IMR-90 (cell line): ENCODE results near the gene INPPL1. TPM values are rescaled to one million over a fixed set of nuclear protein-coding genes. Genes with fewer than 3 reads are reported as not detected.

Experiments
- ATAC-seq: fragments of 200-7000 bp; cut with Tn5 transposase; 2 replicates; pipeline ENCODE4 v1.9.1; 2020; ENCODE audit warnings: low read depth, mild to moderate bottlenecking, moderate library complexity
- BruUV-seq: library from RNA; stranded (reverse); fragments of 400-500 nt; replicated peaks from 2 replicates; lab custom pipeline; 2021; lab: Mats Ljungman, UMichigan
- CTCF ChIA-PET: fragments of 300-600 bp; formaldehyde crosslinking; extraction: SDS; loops from one replicate; lab custom pipeline; 2021; ENCODE audit warnings: antibody characterized with exemption; lab: Yijun Ruan, JAX
- POLR2A ChIA-PET: fragments of 300-600 bp; sonication (Branson Sonifier 250); formaldehyde crosslinking; loops from one replicate; lab custom pipeline; 2022; ENCODE audit warnings: antibody characterized with exemption; ENCODE audit not compliant: unreplicated experiment; lab: Charles Lee
- DNase-seq: peaks from one replicate; pipeline ENCODE4 v3.0.0; 2013
- H2AFZ ChIP-seq: replicated peaks from 2 replicates; pipeline ENCODE3; 2013; ENCODE audit warnings: low read length, mild to moderate bottlenecking; ENCODE audit not compliant: poor library complexity
- H2AK5ac ChIP-seq: 2 replicates; pipeline ENCODE4 v1.6.1; 2013; ENCODE audit warnings: low read depth, low read length, inconsistent platforms
- H2AK9ac ChIP-seq: replicated peaks from 2 replicates; pipeline ENCODE3; 2013; ENCODE audit warnings: mild to moderate bottlenecking, low read depth, low read length, moderate library complexity; ENCODE audit not compliant: poor library complexity
- H2BK120ac ChIP-seq: 2 replicates; pipeline ENCODE4 v1.6.1; 2013; ENCODE audit warnings: low read depth, low read length, inconsistent platforms
- H2BK15ac ChIP-seq: 3 replicates; pipeline ENCODE4 v1.6.1; 2013; ENCODE audit warnings: low read depth, low read length, inconsistent platforms
- H2BK20ac ChIP-seq: 2 replicates; pipeline ENCODE4 v1.6.1; 2013; ENCODE audit warnings: low read depth, mild to moderate bottlenecking, inconsistent platforms, low read length, moderate library complexity
- H2BK5ac ChIP-seq: 2 replicates; pipeline ENCODE4 v1.6.1; 2013; ENCODE audit warnings: mild to moderate bottlenecking, low read depth, low read length, inconsistent platforms; ENCODE audit not compliant: poor library complexity, severe bottlenecking
- H3K14ac ChIP-seq: replicated peaks from 2 replicates; pipeline ENCODE4 v1.6.1; 2013; ENCODE audit warnings: low read depth, low read length, inconsistent platforms
- H3K18ac ChIP-seq: 2 replicates; pipeline ENCODE4 v1.6.1; 2013; ENCODE audit warnings: low read depth, low read length, control low read depth
- H3K23ac ChIP-seq: 2 replicates; pipeline ENCODE4 v1.6.1; 2013; ENCODE audit warnings: low read depth, low read length, inconsistent platforms
- H3K27ac ChIP-seq: 2 replicates; pipeline ENCODE4 v1.5.1; 2013; ENCODE audit warnings: mild to moderate bottlenecking, control low read depth, low read length; ENCODE audit not compliant: insufficient read depth
- H3K27me3 ChIP-seq: 2 replicates; pipeline ENCODE4 v1.6.1; 2013; ENCODE audit warnings: low read length; ENCODE audit not compliant: control insufficient read depth, insufficient read depth
- H3K36me3 ChIP-seq: 2 replicates; pipeline ENCODE4 v1.6.1; 2013; ENCODE audit warnings: low read length, mixed read lengths; ENCODE audit not compliant: control insufficient read depth, insufficient read depth
- H3K4ac ChIP-seq: 2 replicates; pipeline ENCODE4 v1.6.1; 2013; ENCODE audit warnings: low read depth, low read length, inconsistent platforms
- H3K4me1 ChIP-seq: 2 replicates; pipeline ENCODE4 v1.6.1; 2013; ENCODE audit warnings: low read length, mixed read lengths; ENCODE audit not compliant: control insufficient read depth, insufficient read depth
- H3K4me2 ChIP-seq: 2 replicates; pipeline ENCODE4 v1.6.1; 2013; ENCODE audit warnings: low read depth, mild to moderate bottlenecking, control low read depth, low read length, moderate library complexity
- H3K4me3 ChIP-seq: 2 replicates; pipeline ENCODE4 v1.5.1; 2013; ENCODE audit warnings: low read depth, mild to moderate bottlenecking, control low read depth, low read length, moderate library complexity; ENCODE audit not compliant: insufficient read depth
- H3K56ac ChIP-seq: 2 replicates; pipeline ENCODE4 v1.6.1; 2013; ENCODE audit warnings: low read length, inconsistent platforms; ENCODE audit not compliant: insufficient read depth; ENCODE audit errors: extremely low read depth
- H3K79me1 ChIP-seq, 2 experiments: 2 replicates each; pipeline ENCODE4 v1.6.1; 2013; ENCODE audit warnings: low read length in 2 of 2, inconsistent platforms in 1 of 2, low read depth in 1 of 2
- H3K9ac ChIP-seq: 2 replicates; pipeline ENCODE4 v1.6.1; 2013; ENCODE audit warnings: low read depth, low read length, control low read depth
- H3K9me1 ChIP-seq: 2 replicates; pipeline ENCODE4 v1.6.1; 2013; ENCODE audit warnings: low read length, inconsistent platforms; ENCODE audit not compliant: insufficient read depth
- H3K9me3 ChIP-seq: 2 replicates; pipeline ENCODE4 v1.6.1; 2013; ENCODE audit warnings: low read length; ENCODE audit not compliant: control insufficient read depth, insufficient read depth
- H4K20me1 ChIP-seq: 2 replicates; pipeline ENCODE4 v1.6.1; 2013; ENCODE audit warnings: low read length, inconsistent platforms; ENCODE audit not compliant: insufficient read depth
- H4K5ac ChIP-seq: 2 replicates; pipeline ENCODE4 v1.6.1; 2013; ENCODE audit warnings: mild to moderate bottlenecking, low read depth, low read length, control low read depth
- H4K8ac ChIP-seq, 2 experiments: 2 replicates each; pipeline ENCODE4 v1.6.1; 2013; ENCODE audit warnings: low read depth in 2 of 2, low read length in 2 of 2, control low read depth in 1 of 2, inconsistent platforms in 1 of 2
- H4K91ac ChIP-seq: 2 replicates; pipeline ENCODE4 v1.6.1; 2013; ENCODE audit warnings: low read depth, low read length, inconsistent platforms; ENCODE audit not compliant: insufficient read depth
- BHLHE40 ChIP-seq: fragments of 150-350 bp; IDR thresholded peaks from 2 replicates; pipeline ENCODE4 v1.6.1; 2016; ENCODE audit warnings: mild to moderate bottlenecking, low read depth, low read length
- CEBPB ChIP-seq: IDR thresholded peaks from 2 replicates; pipeline ENCODE4 v1.6.1; 2012; ENCODE audit warnings: low read depth, low read length, improper control_type of control experiment
- CHD1 ChIP-seq: IDR thresholded peaks from 2 replicates; pipeline ENCODE4 v1.6.1; 2012; ENCODE audit warnings: low read depth, low read length, improper control_type of control experiment
- ELK1 ChIP-seq: fragments of 150-350 bp; IDR thresholded peaks from 2 replicates; pipeline ENCODE4 v1.6.1; 2016; ENCODE audit warnings: low read depth, mild to moderate bottlenecking, low read length, moderate library complexity, borderline replicate concordance
- FOS ChIP-seq: fragments of 150-350 bp; IDR thresholded peaks from 2 replicates; pipeline ENCODE4 v1.6.1; 2016; ENCODE audit warnings: low read depth, low read length
- MAFK ChIP-seq: IDR thresholded peaks from 2 replicates; pipeline ENCODE4 v1.6.1; 2012; ENCODE audit warnings: low read depth, low read length, improper control_type of control experiment
- MAZ ChIP-seq: IDR thresholded peaks from 2 replicates; pipeline ENCODE4 v1.6.1; 2012; ENCODE audit warnings: low read depth, mild to moderate bottlenecking, low read length, improper control_type of control experiment, moderate library complexity, borderline replicate concordance
- MXI1 ChIP-seq: IDR thresholded peaks from 2 replicates; pipeline ENCODE4 v1.6.1; 2012; ENCODE audit warnings: low read depth, mild to moderate bottlenecking, low read length, moderate library complexity, borderline replicate concordance
- NFE2L2 ChIP-seq: fragments of 150-350 bp; IDR thresholded peaks from 2 replicates; pipeline ENCODE4 v1.6.1; 2016; ENCODE audit warnings: low read depth, mild to moderate bottlenecking, low read length
- POLR2A ChIP-seq: IDR thresholded peaks from 2 replicates; pipeline ENCODE4 v1.6.1; 2012; ENCODE audit warnings: mild to moderate bottlenecking, low read depth, low read length
- RAD21 ChIP-seq: IDR thresholded peaks from 2 replicates; pipeline ENCODE4 v1.6.1; 2012; ENCODE audit warnings: low read length, improper control_type of control experiment
- RFX5 ChIP-seq: IDR thresholded peaks from 2 replicates; pipeline ENCODE4 v1.8.0; 2012; ENCODE audit warnings: low read depth, mild to moderate bottlenecking, low read length, moderate library complexity
- SMC3 ChIP-seq: fragments of 150-350 bp; IDR thresholded peaks from 2 replicates; pipeline ENCODE4 v1.6.1; 2016; ENCODE audit warnings: low read depth, mild to moderate bottlenecking, antibody characterized with exemption, low read length, moderate library complexity
- WGBS, 2 experiments: methylation state at CpG; one replicate each; pipeline versions ENCODE4 v1.1.5 to v1.1.7; 2013; ENCODE audit warnings: missing lambda C conversion rate in 2 of 2; ENCODE audit not compliant: insufficient read length in 1 of 2; ENCODE audit errors: extremely low coverage in 2 of 2; 5-methylcytosine and 5-hydroxymethylcytosine counted together
- dilution Hi-C: fragments of 300-500 bp; cut with HindIII; formaldehyde crosslinking; loops from one replicate; pipeline ENCODE4 v1.14.3; 2018; ENCODE audit warnings: low sequenced_read_pairs; ENCODE audit not compliant: unreplicated experiment
- in situ Hi-C: fragments of 300-500 bp; cut with MboI; formaldehyde crosslinking; loops from 3 replicates; pipeline ENCODE4 v1.14.3; 2019; ENCODE audit warnings: low sequenced_read_pairs, inconsistent platforms, mixed read lengths
- intact Hi-C: fragments of 100-400 bp; cut with micrococcal nuclease; formaldehyde crosslinking; loops from 2 replicates; pipeline ENCODE4 v1.10.0; 2022
- polyA plus RNA-seq, 3 experiments: library from polyadenylated mRNA; depleted of rRNA; stranded (reverse); fragments of >200 nt; gene quantifications; 2 replicates each; pipeline ENCODE4 v1.2.3, GENCODE V29; 2012; ENCODE audit warnings: low replicate concordance in 1 of 3
- total RNA-seq: library from RNA; depleted of rRNA; stranded (reverse); fragments of >200 nt; gene quantifications from 2 replicates; pipeline ENCODE4 v1.2.3, GENCODE V29; 2012
- TF ChIP-seq, protein P1 (sequence below): fragments of 150-350 bp; IDR thresholded peaks from 2 replicates; pipeline ENCODE4 v1.6.1; 2017; ENCODE audit warnings: mild to moderate bottlenecking, antibody characterized with exemption, low read length, low read depth
- TF ChIP-seq, protein P2 (sequence below): conservative IDR thresholded peaks from 2 replicates; pipeline ENCODE4 v1.5.1; 2012; ENCODE audit warnings: mild to moderate bottlenecking, low read depth, low read length, improper control_type of control experiment

The INPPL1 gene
- total and polyA plus RNA-seq, 2 of the 4 experiments (the other 2 are of a cell fraction): 27.4 to 105 TPM

GRCh38 chr11:72236774-72237111 is 12.2 kb downstream of the INPPL1 start:
- H4K8ac ChIP-seq: no peak overlapping the region
- no peak overlapping the region for H3K9ac ChIP-seq
- no peak overlapping the region for H2AK9ac ChIP-seq
- no peak overlapping the region for H3K27ac ChIP-seq
- peaks cover 54% of the 10 kb centered on the region for H4K20me1 ChIP-seq
- in situ Hi-C loops (loop anchor here (5.0 kb wide), 1 partner anchor 209 kb away; no protein-coding TSS in a partner anchor), dilution Hi-C loops (no loop called here), intact Hi-C loops (no loop called here)
- H2AK5ac ChIP-seq: no peak overlapping the region
- H3K14ac ChIP-seq: no peak overlapping the region
- H3K4me3 ChIP-seq: no peak overlapping the region
- TF ChIP-seq ELK1 (no peak), RFX5 (no peak), NFE2L2 (no peak), MAZ (no peak), POLR2A (no peak), SMC3 (no peak), RAD21 (no peak), BHLHE40 (no peak), CHD1 (no peak), MXI1 (no peak), CEBPB (no peak), MAFK (no peak), FOS (no peak)
- TF ChIP-seq, protein P1, sequence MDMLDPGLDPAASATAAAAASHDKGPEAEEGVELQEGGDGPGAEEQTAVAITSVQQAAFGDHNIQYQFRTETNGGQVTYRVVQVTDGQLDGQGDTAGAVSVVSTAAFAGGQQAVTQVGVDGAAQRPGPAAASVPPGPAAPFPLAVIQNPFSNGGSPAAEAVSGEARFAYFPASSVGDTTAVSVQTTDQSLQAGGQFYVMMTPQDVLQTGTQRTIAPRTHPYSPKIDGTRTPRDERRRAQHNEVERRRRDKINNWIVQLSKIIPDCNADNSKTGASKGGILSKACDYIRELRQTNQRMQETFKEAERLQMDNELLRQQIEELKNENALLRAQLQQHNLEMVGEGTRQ: no peak
- TF ChIP-seq, protein P2, sequence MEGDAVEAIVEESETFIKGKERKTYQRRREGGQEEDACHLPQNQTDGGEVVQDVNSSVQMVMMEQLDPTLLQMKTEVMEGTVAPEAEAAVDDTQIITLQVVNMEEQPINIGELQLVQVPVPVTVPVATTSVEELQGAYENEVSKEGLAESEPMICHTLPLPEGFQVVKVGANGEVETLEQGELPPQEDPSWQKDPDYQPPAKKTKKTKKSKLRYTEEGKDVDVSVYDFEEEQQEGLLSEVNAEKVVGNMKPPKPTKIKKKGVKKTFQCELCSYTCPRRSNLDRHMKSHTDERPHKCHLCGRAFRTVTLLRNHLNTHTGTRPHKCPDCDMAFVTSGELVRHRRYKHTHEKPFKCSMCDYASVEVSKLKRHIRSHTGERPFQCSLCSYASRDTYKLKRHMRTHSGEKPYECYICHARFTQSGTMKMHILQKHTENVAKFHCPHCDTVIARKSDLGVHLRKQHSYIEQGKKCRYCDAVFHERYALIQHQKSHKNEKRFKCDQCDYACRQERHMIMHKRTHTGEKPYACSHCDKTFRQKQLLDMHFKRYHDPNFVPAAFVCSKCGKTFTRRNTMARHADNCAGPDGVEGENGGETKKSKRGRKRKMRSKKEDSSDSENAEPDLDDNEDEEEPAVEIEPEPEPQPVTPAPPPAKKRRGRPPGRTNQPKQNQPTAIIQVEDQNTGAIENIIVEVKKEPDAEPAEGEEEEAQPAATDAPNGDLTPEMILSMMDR: no peak
- no peak overlapping the region for H2BK20ac ChIP-seq
- H3K4me2 ChIP-seq: no peak overlapping the region
- POLR2A ChIA-PET: no interaction called here
- DNase-seq (no peak), ATAC-seq (no peak)
- CTCF ChIA-PET: no interaction called here
- no TSS peak for BruUV-seq
- H2BK15ac ChIP-seq: no peak overlapping the region
- H3K18ac ChIP-seq: no peak overlapping the region
- H3K79me1 ChIP-seq: peaks cover 6 to 21% of the 10 kb centered on the region in 2 experiments
- H2BK120ac ChIP-seq: no peak overlapping the region
- no CpG with 5 or more reads among the region's 2 CpGs for WGBS, 2 experiments
- no peak overlapping the region for H3K23ac ChIP-seq
- no peaks in the 10 kb centered on the region for H3K9me3 ChIP-seq
- H3K9me1 ChIP-seq: no peaks in the 10 kb centered on the region
- peaks cover 18% of the 10 kb centered on the region for H3K27me3 ChIP-seq
- no peak overlapping the region for H3K4ac ChIP-seq
- H2AFZ ChIP-seq: no peak overlapping the region
- peaks cover 2% of the 10 kb centered on the region; the same call in 1 of the 2 replicates for H3K4me1 ChIP-seq
- H4K5ac ChIP-seq: no peak overlapping the region
- no peak overlapping the region for H4K91ac ChIP-seq
- H3K36me3 ChIP-seq: peaks cover 59% of the 10 kb centered on the region
- H3K56ac ChIP-seq: no peak overlapping the region
- H2BK5ac ChIP-seq: no peak overlapping the region
